ENCODE measurements around the gene LRRC45.

Gene LRRC45

DNA sequence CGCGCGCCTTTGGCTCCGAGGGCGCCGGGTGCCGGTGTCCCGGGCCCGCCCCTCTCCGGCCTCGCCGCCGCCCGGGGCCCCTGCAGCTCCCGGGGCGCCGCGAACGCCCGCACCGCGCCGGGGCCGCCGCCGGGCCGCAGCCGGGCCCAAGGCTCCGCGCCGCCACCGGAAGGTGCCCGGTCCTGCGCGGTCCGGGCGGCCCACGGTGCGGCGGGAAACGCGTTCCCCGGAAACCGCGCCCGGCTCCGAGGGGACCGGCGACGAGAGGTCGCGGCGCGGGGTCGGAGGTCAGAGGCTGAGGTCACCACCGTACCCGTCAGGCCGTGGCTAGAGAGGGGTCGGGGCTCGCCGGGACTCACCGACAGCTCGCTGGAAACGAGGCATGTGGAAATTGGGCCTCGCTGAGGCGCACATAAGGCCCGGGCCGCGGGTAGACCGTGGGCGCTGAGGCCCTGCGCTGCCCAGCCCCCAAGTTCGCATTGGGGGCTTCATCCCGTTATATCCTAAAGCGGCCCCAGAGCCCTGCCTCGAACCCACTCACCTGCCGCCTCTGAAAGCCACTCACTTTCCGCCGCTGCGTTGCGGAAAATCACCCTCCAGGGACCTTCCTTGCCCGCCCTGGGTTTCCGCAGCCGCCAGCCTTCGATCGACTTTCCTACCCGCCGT lies 42.7 kb downstream of the LRRC45 start, which contains the start of gene DUS1L:
TSS of gene DUS1L (minus strand) at position 167 of the 666 bp plus-strand sequence. CDS start 745 bp downstream, outside the sequence.
- peak; percentile 55 for DNase-seq

DNA sequence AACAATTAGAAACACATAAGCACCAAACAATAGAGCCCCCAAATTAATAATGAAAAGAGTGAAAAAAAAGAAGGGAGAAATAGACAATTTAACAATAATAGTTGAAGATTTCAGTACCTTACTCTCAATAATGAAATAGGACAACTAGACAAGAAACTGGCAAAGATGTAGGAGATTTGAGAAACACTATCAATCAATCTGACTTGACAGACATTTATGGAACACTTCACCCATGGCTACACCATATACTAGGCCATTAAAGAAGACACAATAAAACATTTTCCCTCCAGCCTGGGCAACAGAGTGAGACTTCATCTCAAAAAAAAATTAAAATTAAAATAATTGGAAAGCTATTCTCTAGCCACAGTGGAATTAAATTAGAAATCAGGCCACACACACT lies 47.5 kb downstream of the LRRC45 start:
- no peak for DNase-seq

DNA sequence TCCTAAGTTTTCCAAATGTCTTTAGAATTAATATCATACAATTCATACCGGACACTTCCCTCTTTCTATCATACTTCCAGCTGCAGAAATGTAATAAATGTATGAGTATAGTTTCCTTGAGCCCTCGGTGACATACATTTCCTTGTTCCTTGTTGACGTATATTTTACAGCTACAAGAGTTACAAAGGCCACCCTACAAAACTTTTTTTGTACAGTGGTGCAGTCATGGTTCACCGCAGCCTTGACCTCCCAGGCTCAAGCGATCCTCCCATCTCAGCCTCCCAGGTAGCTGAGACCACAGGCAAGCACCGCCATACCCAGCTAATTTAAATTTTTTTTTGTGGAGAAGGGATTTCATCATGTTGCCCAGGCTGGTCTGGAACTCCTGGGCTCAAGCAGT lies 49.7 kb downstream of the LRRC45 start:
- DNase-seq = no peak

DNA sequence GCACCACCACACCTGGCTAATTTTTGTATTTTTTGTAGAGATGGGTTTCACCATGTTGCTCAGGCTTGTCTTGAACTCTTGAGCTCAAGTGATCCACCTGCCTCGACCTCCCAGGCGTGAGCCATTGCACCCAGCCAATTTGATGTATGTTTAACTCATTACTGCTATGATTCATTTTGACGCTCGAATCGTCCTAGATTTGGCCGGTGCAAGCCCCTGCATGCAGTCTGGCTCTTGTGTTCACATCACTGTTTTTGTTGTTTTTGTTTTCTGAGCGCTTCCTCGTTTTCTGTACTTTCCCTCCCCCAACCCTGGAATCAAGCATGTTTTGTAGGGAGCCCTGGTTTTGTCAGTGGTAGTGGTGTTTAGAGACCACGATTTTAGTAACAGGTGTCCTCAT lies 50.3 kb downstream of the LRRC45 start:
- DNase-seq = no peak

DNA sequence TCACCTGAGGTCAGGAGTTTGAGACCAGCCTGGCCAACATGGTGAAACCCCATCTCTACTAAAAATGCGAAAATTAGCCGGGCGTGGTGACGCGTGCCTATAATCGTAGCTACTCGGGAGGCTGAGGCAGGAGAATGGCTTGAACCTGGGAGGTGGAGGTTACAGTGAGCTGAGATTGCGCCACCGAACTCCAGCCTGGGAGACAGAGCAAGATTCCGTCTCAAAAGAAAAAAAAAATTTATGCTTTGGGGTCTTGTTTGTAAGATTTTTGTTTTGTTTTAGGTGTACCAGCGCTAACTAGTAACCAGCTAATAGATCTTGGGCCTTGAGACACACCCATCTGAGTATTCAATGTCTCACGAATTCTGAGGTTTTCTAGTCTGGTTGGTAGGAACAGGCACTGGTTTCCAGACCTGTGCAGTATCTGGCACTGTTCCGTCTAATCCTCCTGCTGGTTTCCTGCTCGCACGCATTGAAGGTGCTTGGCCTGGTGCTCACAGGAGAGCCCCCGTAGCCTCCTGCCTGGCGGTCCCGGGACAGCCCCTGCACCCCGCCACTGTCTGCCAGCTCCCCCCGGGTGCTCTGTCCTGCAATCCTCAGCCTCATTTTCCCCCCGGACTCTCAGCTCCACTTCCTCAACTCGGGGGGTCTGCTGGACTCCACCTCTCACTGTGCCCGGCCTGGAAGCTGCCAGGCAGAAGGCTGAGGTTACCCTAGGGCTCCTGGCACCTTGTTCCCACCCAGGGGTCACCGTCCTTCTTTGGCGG lies 53.1 kb downstream of the LRRC45 start:
- peak; percentile 34 for DNase-seq

DNA sequence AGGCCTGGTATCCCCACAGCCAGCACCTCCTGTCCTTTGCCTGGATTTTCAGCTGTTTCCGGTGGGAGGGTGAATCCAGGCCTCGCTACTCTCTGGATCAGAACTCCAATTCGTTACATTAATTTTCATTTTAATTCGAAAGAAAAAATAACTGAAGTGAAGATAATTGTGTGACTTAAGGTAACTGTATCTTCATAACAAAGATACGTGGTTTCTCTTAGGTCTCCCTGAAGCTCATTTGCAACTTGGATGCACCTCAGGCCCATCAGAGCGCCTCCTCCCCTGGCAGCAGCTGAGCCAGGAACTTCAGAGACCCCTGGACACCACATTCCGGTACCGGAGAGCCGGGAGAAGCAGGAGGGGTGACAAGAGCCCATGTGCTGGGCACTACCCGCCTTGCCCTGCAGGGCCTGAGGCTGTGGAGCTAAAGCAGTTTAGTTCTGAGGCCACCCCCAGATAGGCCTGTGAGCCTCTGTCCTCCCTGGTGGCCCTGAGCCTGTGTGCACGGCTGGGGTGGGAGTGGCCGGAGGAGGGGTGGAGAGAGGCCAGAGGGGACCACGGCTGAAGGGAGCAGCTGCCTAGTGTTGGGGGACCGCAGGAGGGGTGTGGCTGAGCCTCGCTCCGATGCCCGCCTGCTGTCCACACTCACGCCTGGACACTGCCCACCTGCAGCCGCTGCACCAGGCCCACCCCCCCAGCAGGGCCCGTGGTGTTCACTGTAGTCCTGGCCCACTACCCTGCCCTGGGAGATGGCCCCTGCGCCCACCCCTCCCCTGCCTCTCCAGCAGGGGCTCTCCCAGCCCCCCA lies 53.9 kb downstream of the LRRC45 start:
- DNase-seq = no peak

DNA sequence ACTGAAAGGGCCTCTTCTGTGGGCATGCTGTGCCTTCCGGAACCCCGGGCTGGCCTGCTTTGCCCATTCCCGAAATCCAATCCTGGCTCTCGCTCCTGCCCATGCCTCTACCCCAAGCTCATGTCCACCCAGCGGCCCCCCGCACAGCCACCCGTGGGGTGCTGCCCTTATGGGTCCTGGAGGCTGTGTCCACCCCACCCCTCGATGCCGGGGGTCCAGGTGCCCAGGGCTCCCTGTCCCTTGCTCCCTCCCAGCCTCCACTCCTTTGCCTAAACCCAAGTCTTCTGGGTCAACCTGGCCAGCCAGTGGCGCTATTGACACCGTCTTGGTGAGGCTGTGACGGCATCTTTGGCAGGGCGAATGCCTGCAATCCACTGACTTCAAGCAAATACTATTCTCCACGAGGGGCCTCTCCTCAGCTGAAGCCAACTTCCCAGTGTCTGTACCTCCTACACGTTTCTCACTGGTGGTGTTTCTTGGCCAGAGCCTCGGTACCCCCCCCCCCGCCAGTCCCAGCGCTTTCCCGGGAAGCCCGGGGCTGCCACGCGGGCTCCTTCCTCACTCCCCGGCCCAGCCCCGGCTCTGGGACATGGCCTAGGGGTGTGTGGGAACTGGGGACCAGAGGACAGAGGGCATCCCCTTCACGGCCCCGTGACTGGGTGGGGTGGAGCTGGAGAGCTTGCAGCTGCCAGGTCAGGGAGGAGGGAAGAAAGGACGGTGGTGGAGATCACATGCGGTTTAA lies 54.7 kb downstream of the LRRC45 start:
- no peak for DNase-seq

DNA sequence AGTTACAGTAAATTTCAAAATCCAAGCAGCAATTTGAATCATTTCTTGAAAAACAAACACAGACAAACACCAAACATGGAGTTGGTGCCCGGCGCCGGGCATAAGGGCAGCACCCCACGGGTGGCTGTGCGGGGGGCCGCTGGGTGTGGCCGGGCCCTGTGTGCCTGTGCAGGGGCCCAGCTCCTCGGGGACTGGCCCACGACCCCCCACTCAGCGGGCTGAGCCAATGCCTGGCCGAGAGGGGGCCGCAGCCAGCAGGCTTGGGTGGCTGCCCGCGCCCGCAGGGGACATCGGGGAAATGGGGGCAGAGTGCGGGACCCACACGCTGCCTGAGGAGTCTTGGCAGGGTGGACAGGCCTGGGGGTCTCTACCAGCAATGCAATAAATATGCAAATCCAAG lies 55.3 kb downstream of the LRRC45 start:
- no peak for DNase-seq

DNA sequence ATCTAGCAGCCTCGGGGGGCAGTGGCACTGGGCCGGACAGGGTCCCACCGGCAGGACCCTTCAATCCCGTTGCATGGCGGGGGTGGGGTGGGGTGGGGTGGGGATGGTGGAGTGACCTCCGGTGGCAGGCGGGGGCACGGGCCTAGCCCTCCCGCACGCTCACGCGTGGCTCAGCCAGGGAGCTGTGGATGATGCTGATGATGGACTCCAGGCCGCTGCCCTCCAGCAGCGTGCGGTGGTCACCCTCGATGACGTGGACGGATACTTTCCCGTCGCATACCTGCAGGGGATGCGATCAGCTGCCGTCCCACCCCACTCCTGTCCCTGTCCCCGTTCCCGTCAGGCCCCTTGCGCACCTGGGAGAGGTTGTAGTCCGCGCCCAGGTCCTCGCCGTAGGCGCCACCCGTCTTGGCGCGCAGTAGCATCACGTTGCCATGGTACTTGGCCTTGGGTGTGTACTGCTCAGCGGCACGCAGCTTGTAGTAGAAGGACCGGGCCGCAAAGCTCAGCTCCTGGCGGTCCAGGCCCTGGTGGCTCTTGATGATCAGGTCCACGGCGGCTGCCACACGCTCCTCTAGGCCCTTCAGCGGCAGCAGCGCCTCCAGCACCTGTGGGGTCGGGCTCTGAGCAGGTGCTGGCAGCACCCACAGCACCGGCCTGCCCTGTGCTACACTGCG lies 56.0 kb downstream of the LRRC45 start:
- DNase-seq = no peak

DNA sequence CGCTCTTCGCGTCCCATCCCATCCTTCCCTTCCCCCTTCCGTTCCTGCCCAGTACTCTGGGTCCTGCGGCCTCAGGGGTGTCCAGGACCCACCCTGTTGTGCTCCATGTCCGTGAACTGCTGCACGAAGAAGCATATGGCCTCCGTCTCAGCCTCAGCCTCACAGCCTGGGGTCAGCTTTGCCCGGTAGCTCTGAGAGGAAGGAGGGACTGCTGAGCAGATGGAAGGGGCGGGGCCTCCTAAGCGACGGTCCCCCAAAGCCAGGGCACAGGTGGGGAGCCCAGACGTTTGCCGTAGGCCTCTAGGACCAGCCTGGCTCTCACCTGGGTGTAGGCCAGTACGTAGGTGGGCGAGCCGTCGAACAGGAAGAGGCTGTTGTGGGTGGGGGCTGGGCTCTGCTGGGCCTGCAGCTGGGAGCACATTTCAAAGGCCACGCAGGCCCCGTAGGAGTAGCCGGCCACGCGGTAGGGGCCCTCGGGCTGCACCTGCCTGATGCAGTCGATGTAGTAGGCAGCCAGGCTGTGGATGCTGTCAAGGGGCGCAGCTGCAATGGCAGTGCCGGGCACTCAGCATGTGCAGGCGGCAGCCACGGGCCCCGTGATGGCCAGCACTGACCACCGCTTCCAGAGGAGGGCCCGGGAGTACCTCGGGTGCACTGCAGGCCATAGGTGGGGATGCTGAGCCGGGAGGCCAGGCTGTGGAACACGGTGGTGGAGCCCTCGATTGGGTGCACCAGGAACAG lies 57.1 kb downstream of the LRRC45 start:
- DNase-seq = no peak

Data from hematopoietic multipotent progenitor cell treated with erythropoietin and hydrocortisone succinate and interleukin-3 and kit ligand, for 8 days (in vitro differentiated cells).